Gastrocnemius medialis (tissue), 4 donors: ENCODE results near the gene SUV39H1. TPM values are rescaled to one million over a fixed set of nuclear protein-coding genes. Genes with fewer than 3 reads are reported as not detected.

Experiments used
- ATAC-seq, 2 donors: fragments of 150-250 bp; one replicate each; pipeline ENCODE4 v1.9.1; 2016
- DNase-seq, 2 donors: peaks; one replicate each; pipeline ENCODE4 v3.0.0-alpha.2; 2019
- H3K27ac ChIP-seq, 4 donors: fragments of 200-600 bp; sonication (generic); 1 replicate in 1 of 4; 2 replicates in 3 of 4; pipeline ENCODE4 v1.5.1; 2016 to 2018; ENCODE audit warnings: mild to moderate bottlenecking in 2 of 4, moderate library complexity in 1 of 4
- H3K27me3 ChIP-seq, 3 donors: fragments of 200-600 bp; sonication (generic) in 2 of 3; 1 replicate in 1 of 3; 2 replicates in 2 of 3; pipeline versions ENCODE4 v1.5.1 to v1.6.0; 2016 to 2019; ENCODE audit warnings: mild to moderate bottlenecking in 1 of 3, moderate library complexity in 1 of 3
- H3K36me3 ChIP-seq, 2 donors: fragments of 200-600 bp; sonication (generic) in 1 of 2; one replicate each; pipeline ENCODE4 v1.5.1; 2017 to 2018
- H3K4me1 ChIP-seq, 2 donors: fragments of 200-600 bp; sonication (generic) in 1 of 2; one replicate each; pipeline ENCODE4 v1.5.1; 2016 to 2017; ENCODE audit warnings: mild to moderate bottlenecking in 2 of 2
- H3K4me3 ChIP-seq, 4 donors: fragments of 200-600 bp; sonication (generic) in 3 of 4; 1 replicate in 1 of 4; 2 replicates in 3 of 4; pipeline ENCODE4 v1.5.1; 2016 to 2019; ENCODE audit warnings: mild to moderate bottlenecking in 2 of 4
- H3K9me3 ChIP-seq, 3 donors: fragments of 200-600 bp; sonication (generic) in 2 of 3; 1 replicate in 1 of 3; 2 replicates in 2 of 3; pipeline ENCODE4 v1.5.1; 2016 to 2019
- POLR2A ChIP-seq, 2 donors: fragments of 450-650 bp; IDR thresholded peaks; one replicate each; pipeline ENCODE4 v1.6.1; 2017; ENCODE audit warnings: antibody characterized with exemption in 2 of 2, mild to moderate bottlenecking in 2 of 2, moderate library complexity in 2 of 2
- in situ Hi-C, 4 donors: fragments of 200-750 bp; cut with MboI; loops; one replicate each; pipeline versions ENCODE4 v1.15.0 to v1.8.0; 2017; ENCODE audit warnings: low sequenced_read_pairs in 4 of 4
- intact Hi-C: fragments of 100-400 bp; cut with DNase I; formaldehyde crosslinking; loops from one replicate; pipeline ENCODE4 v1.15.1; 2023; ENCODE audit warnings: low total_unique reads
- total RNA-seq, 4 donors: library from RNA; depleted of rRNA; stranded (reverse); fragments of >200 nt; gene quantifications; one replicate each; pipeline versions ENCODE4 v1.1.0 to v1.2.3, GENCODE V29; 2016
- TF ChIP-seq, protein P1 (sequence below), 5 experiments: fragments of 450-650 bp in 3 of 5; fragments of 200-600 bp in 2 of 5; sonication (generic) in 2 of 5; IDR thresholded peaks in 4 of 5; conservative IDR thresholded peaks in 1 of 5; 1 replicate in 4 of 5; 2 replicates in 1 of 5; pipeline ENCODE4 v1.5.1; 2016 to 2019; ENCODE audit warnings: antibody characterized with exemption in 5 of 5, mild to moderate bottlenecking in 3 of 5, moderate library complexity in 3 of 5

Gene SUV39H1
- total RNA-seq, 4 donors from 2014 or later, result 1.7 to 6.1 (median 3.3) TPM

GRCh38 chrX:48753708-48754228 is 57.2 kb downstream of the SUV39H1 start:
- H3K4me3 ChIP-seq, result no peak overlapping the region
- H3K9me3 ChIP-seq, result no peaks in the 10 kb centered on the region
- in situ Hi-C loops, result no loop called here
- H3K4me1 ChIP-seq, result no peaks in the 10 kb centered on the region
- no peak overlapping the region for H3K27ac ChIP-seq
- TF ChIP-seq POLR2A (IDR thresholded peaks at IDR 0.05), result no peak
- TF ChIP-seq, protein P1, sequence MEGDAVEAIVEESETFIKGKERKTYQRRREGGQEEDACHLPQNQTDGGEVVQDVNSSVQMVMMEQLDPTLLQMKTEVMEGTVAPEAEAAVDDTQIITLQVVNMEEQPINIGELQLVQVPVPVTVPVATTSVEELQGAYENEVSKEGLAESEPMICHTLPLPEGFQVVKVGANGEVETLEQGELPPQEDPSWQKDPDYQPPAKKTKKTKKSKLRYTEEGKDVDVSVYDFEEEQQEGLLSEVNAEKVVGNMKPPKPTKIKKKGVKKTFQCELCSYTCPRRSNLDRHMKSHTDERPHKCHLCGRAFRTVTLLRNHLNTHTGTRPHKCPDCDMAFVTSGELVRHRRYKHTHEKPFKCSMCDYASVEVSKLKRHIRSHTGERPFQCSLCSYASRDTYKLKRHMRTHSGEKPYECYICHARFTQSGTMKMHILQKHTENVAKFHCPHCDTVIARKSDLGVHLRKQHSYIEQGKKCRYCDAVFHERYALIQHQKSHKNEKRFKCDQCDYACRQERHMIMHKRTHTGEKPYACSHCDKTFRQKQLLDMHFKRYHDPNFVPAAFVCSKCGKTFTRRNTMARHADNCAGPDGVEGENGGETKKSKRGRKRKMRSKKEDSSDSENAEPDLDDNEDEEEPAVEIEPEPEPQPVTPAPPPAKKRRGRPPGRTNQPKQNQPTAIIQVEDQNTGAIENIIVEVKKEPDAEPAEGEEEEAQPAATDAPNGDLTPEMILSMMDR (IDR thresholded peaks at IDR 0.05 in 4 of 5, conservative IDR thresholded peaks at IDR 0.05 in 1 of 5), result no peak
- no peaks in the 10 kb centered on the region for H3K27me3 ChIP-seq
- intact Hi-C loops, result no loop called here
- no peak for ATAC-seq
- H3K36me3 ChIP-seq, result no peaks in the 10 kb centered on the region
- DNase-seq, result no peak

DNA sequence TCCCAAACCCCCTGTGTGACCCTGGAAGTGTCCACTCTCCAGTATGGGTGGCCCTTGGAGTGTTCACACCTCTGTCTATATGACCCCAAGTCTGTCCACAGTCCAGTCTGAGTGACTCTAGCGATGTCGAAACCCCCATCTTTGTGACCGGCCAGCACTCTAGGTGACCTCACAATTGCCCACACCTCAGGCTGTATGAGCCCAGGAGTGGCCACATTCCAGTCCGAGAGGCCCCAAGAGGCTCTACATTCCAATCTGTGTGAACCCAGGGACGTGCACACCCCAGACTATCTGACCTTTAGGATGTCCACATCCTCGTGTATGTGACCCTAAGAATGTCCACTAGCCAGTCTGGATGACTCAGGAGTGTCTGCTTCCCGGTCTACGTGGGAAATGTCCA is 57.7 kb downstream of the SUV39H1 start:
- Histone ChIP-seq H3K4me1 (no peaks in the 10 kb centered on the region), H3K4me3 (no peak overlapping the region), H3K36me3 (no peaks in the 10 kb centered on the region), H3K27me3 (no peaks in the 10 kb centered on the region), H3K27ac (no peak overlapping the region), H3K9me3 (no peaks in the 10 kb centered on the region)
- intact Hi-C loops (no loop called here), in situ Hi-C loops (no loop called here)
- DNase-seq (no peak), ATAC-seq (no peak)
- TF ChIP-seq, protein P1 (IDR thresholded peaks at IDR 0.05 in 4 of 5, conservative IDR thresholded peaks at IDR 0.05 in 1 of 5), result no peak
- TF ChIP-seq POLR2A (IDR thresholded peaks at IDR 0.05), result no peak

Other genes with a start within 250 kb of the SUV39H1 start
- gene SLC38A5, start 226.5 kb upstream of the SUV39H1 start, total RNA-seq, result under 1 TPM in 2 of 4 donors, not detected in 2; 0.46 to 0.69 TPM
- gene FTSJ1, start 220.5 kb upstream of the SUV39H1 start, total RNA-seq, result 10 to 100 TPM; 31.4 to 47.7 (median 38.2) TPM
- 10 to 100 TPM; 11.4 to 18.7 (median 12.3) TPM for gene PORCN, start 187.7 kb upstream of the SUV39H1 start, total RNA-seq
- 1 to 10 TPM; 2.7 to 5.3 (median 4.3) TPM for gene EBP, start 174.9 kb upstream of the SUV39H1 start, total RNA-seq
- gene TBC1D25, start 157.0 kb upstream of the SUV39H1 start, total RNA-seq, result 10 to 100 TPM; 10.3 to 14.8 (median 11.9) TPM
- 10 to 100 TPM; 49.2 to 92.1 (median 59.9) TPM for gene RBM3, start 122.2 kb upstream of the SUV39H1 start, total RNA-seq
- 100 to 1,000 TPM in 3 of 4 donors, 10 to 100 TPM in 1; 82.7 to 143 (median 133) TPM for gene WDR13, start 99.2 kb upstream of the SUV39H1 start, total RNA-seq
- gene WAS, start 12.9 kb upstream of the SUV39H1 start, total RNA-seq, result 1 to 10 TPM; 1.8 to 2.7 (median 2.5) TPM
- not detected for gene GLOD5, start 65.0 kb downstream of the SUV39H1 start, total RNA-seq
- gene GATA1, start 89.9 kb downstream of the SUV39H1 start, total RNA-seq, result not detected
- 10 to 100 TPM; 38.2 to 92.2 (median 61.3) TPM for gene HDAC6, start 105.3 kb downstream of the SUV39H1 start, total RNA-seq
- not detected for gene ERAS, start 129.8 kb downstream of the SUV39H1 start, total RNA-seq
- not detected for gene PCSK1N, start 138.9 kb downstream of the SUV39H1 start, total RNA-seq
- gene TIMM17B, start 201.0 kb downstream of the SUV39H1 start, total RNA-seq, result 100 to 1,000 TPM in 1 of 4 donors, 10 to 100 TPM in 3; 53.3 to 103 (median 68.5) TPM
- gene PQBP1, start 201.2 kb downstream of the SUV39H1 start, total RNA-seq, result 10 to 100 TPM; 61.3 to 90.4 (median 67.8) TPM
- gene SLC35A2, start 214.9 kb downstream of the SUV39H1 start, total RNA-seq, result 10 to 100 TPM; 12.6 to 18.7 (median 18.5) TPM
- 1 to 10 TPM; 2.3 to 3.5 (median 2.4) TPM for gene PIM2, start 222.3 kb downstream of the SUV39H1 start, total RNA-seq